GM12801 (cell line): Measurements from ENCODE around the gene KAT2B.

Experiments used
- TF ChIP-seq, protein P1 (sequence below): IDR thresholded peaks from one replicate; pipeline ENCODE4 v1.5.1; 2011; ENCODE audit warnings: control low read depth; ENCODE audit not compliant: insufficient read length; ENCODE audit errors: extremely low read depth

The KAT2B gene

DNA sequence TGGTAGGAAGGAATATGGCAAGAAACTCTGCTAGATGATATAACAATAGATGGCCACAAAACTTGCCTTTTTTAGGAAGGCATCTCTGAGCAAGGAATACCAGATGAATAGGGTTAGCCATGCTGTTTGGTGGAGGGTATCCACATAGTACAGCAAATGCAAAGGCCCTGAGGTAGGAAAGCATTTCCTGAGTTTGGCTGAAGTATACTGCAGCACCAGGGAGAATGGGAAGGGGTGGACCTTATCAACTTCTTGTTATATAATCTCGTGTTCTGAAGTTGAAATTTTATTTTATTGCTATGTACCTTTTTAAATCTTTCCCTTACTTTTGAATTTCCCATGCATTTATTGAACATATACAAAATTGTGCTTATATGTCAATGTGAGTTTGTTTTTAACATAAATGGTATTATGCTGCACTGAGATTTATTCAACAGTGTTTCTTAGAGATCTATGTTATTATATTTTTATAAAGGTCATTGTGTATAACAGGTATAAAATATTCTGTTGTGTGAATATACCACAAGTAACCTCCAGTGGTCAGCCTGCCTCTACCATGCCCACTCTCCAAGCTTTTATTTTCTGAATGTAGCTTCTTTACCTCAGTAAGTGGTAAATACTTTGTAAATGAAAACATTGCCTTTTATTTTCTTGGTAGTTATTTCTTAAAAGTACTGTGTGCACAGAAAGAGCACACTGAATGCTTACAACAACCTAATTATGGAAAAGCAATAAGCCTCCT lies 2.8 kb upstream of the KAT2B start:
- TF ChIP-seq, protein P1, sequence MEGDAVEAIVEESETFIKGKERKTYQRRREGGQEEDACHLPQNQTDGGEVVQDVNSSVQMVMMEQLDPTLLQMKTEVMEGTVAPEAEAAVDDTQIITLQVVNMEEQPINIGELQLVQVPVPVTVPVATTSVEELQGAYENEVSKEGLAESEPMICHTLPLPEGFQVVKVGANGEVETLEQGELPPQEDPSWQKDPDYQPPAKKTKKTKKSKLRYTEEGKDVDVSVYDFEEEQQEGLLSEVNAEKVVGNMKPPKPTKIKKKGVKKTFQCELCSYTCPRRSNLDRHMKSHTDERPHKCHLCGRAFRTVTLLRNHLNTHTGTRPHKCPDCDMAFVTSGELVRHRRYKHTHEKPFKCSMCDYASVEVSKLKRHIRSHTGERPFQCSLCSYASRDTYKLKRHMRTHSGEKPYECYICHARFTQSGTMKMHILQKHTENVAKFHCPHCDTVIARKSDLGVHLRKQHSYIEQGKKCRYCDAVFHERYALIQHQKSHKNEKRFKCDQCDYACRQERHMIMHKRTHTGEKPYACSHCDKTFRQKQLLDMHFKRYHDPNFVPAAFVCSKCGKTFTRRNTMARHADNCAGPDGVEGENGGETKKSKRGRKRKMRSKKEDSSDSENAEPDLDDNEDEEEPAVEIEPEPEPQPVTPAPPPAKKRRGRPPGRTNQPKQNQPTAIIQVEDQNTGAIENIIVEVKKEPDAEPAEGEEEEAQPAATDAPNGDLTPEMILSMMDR: no peak

DNA sequence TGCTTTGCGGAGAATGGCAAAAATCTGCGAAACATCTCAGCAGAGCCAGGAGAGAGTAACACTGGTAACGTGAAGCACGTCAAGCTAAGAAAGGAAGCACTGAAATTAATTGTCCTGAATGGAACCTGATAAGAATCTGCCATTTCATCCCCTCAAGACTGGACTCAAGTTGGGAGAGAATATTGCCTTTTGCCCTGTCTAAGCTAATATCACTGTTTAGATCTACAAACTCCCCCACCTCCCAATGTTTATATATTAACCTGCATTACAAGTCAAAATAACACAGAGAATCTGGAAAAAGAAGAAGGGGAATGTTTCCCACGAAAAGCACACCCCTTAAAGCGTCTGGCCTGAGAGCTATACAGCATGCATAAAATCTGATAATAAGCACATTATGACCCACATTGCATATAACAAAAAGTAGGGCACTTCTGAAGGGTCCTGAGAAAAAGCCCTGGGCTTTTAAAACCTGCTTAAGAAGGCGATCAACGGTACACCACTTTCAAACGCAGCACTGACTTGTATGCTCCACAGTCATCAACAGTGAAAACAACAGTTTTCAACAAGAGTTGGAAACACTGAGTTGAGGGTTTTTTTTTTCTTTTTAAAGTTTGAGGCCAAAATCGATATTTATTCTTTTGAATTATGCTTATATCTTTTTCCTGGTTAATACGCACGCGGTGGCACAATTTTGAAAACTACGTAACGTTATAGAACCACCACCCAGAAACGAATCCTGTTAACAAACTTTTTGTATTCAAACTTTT lies 1.4 kb upstream of the KAT2B start:
- TF ChIP-seq, protein P1: no peak

DNA sequence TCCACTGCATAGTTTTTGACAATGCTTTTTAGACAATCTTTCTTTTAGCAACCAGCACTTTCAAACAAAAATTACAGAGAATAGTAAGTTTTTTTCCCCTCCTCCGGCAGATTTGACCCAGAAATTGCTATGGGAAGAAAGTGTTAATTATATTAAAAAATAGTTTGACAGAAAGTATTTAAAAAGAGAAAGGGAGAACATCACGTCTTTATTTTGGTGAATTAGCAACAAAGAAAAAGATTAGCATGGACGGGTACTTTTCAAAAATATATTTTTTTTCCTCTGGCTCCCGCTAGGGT lies 831 bp upstream of the KAT2B start:
- TF ChIP-seq, protein P1: no peak

DNA sequence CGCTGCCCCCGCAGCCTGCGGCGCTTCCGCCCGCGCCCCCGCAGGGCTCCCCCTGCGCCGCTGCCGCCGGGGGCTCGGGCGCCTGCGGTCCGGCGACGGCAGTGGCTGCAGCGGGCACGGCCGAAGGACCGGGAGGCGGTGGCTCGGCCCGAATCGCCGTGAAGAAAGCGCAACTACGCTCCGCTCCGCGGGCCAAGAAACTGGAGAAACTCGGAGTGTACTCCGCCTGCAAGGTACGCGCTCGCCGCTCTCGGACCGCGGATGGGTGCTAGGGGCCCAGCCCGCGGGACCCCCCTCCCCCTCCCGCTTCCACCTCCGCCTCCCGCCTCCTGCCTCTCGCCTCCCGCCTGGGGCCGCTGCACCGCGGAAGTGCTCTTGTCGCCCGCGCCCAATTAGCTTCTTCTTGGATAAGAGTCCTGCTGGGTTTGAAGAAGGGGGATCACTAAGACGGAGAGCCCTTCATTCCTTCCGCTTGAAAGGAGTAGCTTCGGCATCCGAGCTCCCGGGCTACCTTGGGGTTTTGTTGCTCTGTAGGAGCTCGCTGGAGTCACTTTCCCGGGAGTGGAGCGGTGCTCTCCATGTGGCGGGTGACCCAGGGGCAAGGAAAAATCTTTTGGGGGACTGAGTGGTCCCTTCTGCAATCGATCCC lies 426 bp downstream of the KAT2B start:
- TF ChIP-seq, protein P1: no peak

DNA sequence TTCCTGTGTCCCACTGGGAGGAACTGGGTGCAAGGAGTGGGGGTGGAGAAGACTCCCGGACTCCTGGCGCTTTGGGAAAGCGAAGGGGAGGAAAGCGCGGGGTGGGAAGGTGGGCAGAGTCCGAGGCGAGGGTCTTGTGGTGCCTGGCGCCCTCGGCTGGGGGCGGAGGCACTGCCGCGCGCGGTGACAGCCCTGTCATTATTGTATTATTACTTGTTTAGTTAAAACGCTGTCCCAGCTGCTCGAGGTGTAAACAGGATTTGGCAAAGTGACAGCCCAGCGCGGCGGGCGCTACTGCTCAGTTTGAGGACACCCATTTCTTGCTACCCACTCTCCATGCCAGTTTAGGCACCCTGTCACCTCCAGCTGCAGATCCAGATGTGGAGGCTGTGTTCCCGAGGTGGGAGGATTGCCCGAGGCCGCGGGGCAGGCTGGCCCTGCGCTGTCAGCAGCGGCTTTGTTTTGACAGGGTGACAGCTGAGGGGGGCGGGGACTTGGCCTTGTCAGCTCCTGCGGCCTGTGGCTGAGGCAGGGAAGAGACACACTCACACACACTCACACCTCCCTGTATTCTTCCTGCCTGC lies 1.0 kb downstream of the KAT2B start:
- TF ChIP-seq, protein P1: no peak

DNA sequence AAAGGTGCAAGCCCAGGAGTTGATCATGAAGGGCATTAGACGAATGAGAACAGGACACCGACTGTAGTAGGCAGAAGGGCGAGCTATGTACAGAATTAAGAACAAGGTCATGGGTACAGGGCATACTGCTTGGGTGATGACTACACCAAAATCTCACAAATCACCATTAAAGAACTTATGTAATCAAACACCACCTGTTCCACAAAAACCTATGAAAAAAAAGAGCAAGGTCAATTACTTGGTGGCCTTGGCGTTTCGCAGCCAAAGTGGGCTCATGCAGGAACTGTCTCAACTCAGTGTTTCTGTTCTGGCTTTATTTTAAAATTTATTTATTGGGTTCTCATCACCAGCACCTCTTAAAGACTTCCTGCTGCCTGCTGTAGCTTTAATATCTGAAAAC lies 2.1 kb downstream of the KAT2B start:
- TF ChIP-seq, protein P1: no peak

DNA sequence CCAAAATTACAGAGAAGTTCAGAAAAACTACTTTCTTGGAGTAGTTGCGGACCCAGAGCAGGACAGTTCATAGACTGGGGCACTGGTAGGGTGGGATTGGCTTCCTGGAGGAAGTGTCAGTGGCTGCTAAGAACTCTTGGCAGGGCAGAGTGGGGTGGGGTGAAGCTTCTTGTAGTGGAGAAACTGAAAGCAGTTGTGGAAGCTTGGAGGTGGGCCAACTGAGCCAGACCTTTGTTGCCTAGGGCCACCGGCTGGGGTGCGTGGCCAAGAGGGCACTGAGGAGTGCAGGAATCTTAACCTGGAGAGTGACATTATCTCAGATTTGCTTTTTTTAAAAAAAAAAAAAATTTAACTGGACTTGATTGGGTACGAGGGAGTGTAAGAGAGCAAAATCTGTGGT lies 3.1 kb downstream of the KAT2B start:
- TF ChIP-seq, protein P1: no peak
